UCSD-AML1 (cell line): ENCODE data around the gene SIGLECL1.

ENCODE experiments used
- DNase-seq: peaks from one replicate; lab custom pipeline; 2025; ENCODE audit not compliant: unreplicated experiment; lab: John Stamatoyannopoulos, UW

The SIGLECL1 gene

DNA sequence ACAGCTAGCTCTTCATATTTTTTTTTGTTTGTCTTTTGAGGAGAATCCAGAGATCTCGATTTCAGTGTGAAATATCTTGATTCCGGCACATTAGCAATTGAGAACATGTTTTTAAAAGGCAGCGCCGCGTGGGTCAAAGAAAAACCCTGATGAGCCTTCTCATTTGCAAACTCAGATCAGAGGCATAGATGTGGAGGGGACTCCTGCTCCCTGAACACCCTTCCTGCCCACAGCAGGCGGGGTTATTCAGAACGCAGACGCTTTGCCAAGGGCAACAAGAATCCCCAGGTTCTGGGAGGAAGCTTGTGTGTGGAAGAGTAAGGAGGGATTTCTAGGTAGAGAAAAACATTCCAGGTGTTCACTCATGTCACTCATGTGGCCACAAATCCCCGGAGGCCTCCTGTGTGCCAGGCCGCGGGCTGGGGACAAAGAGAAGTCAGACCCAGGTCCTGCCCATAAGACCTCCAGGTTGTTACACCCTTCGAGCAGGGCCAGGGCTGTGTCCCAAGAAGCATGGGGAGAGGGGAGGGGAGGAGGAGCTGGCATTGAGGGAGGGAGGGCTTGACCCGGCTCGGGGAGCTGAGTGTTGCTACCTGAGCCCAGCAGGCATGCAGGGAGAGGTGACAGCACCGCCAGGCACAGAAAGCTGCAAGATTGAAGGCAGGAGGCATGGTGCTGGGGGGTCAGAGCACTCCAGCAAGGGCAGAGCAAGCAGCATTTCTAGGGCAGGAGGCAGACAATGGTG lies 44.7 kb downstream of the SIGLECL1 start:
- DNase-seq: no peak

- no peak for DNase-seq
Measured at GRCh38 chr19:51296336-51297093, 45.6 kb downstream of the SIGLECL1 start.

GRCh38 chr19:51297406-51297805 lies 46.5 kb downstream of the SIGLECL1 start:
- DNase-seq: no peak

DNA sequence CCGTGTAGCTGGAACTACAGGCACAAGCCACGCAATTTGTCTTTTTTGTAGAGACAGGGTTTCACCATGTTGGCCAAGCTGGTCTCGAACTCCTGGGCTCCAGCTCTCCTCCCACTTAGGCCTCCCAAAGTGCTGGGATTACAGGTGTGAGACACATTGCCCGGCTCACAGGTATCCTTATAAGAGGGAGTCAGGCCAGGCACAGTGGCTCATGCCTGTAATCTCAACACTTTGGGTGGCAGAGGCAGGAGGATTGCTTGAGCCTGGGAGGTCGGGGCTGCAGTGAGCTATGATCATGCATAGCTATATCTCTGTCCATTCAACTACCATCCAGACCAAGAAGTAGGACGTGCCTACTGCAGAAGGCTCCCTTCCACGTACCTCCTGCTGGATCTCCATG lies 50.4 kb downstream of the SIGLECL1 start:
- no peak for DNase-seq

DNA sequence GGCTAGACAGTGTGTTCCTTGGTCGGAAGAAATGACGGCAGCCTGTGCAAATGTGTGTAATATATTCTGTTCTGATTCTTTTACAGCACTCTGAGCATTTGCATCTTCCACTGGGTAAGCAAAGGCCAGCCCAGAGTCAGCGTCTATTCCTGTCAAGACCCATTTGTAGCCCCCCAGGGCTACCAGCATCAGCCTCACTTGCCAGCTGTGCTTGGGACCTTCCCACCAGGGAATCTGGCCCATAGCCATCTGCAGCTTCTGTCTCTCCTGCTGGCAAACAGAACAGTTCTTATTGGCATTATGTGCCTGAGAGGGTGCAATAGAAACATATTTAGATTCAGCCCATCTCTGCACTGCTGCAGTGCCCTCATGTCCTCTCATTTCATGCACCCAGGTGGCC lies 54.6 kb downstream of the SIGLECL1 start:
- no peak for DNase-seq

GRCh38 chr19:51311351-51312257 lies 60.7 kb downstream of the SIGLECL1 start, which contains the start of gene IGLON5:
TSS of gene IGLON5 (plus strand) at chr19:51311644. CDS start at chr19:51311848, 204 bp downstream.
- DNase-seq: no peak

DNA sequence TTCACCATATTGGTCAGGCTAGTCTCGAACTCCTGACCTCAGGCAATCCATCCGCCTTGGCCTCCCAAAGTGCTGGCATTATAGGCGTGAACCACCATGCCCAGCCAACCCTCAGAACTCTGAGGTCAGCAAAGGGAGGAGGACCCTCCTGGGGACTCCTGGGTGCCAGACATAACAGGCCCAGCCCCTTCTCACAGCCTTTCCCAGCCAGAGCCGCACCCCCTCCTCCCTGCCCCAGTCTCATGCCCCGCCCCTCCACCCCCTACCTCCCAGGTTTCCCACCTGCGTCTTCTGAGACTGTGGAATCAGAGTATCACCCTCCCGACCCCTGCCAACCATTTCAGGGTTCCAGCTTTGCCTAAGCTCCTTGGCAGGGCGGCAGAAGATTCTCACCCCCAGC lies 65.8 kb downstream of the SIGLECL1 start:
- no peak for DNase-seq

DNA sequence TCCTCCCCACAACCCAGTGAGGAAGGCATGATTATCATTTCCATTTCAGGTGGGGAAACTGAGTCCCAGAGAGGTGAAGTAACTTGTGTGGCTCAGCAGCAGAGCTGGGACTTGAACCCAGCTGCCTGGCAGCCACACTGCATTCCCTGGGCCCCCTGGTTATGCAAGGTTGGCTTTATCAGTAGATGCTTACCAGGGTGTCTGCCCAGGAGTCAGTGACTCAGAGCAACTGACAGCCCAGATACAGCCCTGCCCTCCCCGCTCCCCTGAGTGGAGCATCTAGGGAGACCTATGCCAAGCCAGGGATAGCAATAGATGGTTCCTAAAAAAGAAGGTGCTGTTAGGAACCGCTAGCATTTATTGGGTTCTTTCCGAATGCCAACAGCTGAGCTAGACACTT lies 66.5 kb downstream of the SIGLECL1 start:
- no peak for DNase-seq

DNA sequence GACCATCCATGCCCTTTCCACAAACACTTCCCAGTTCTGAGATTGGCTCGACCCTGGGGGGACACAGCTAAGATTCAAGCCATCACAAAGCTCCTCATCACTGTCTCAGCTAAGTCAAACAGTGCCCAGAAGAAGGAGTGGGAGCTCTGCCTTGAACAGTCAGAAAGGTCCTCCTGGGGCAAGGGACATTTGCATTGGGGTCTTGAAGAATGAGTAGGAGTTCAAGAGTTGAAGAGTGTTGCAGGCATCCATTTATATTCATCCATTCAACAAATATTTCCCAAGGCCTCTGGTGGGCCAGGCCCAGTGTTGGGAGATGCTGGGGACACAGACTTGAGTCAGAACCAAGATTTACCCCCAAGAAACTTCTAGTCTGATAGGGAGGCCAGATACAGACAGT lies 67.1 kb downstream of the SIGLECL1 start:
- DNase-seq: no peak
